Skeletal muscle tissue (tissue), 4 donors: ENCODE measurements around the gene SKIC8. TPM values are rescaled to one million over a fixed set of nuclear protein-coding genes. Genes with fewer than 3 reads are reported as not detected.

Source experiments
- H3K27ac ChIP-seq: one replicate; pipeline ENCODE4 v1.7.0; 2013; ENCODE audit warnings: mild to moderate bottlenecking, low read depth, low read length, inconsistent platforms
- H3K27me3 ChIP-seq, 3 donors: one replicate each; pipeline ENCODE4 v1.7.0; 2013; ENCODE audit warnings: low read length in 3 of 3; ENCODE audit not compliant: control insufficient read depth in 3 of 3, insufficient read depth in 3 of 3
- H3K36me3 ChIP-seq, 3 donors: one replicate each; pipeline ENCODE4 v1.7.0; 2013; ENCODE audit warnings: low read length in 3 of 3; ENCODE audit not compliant: control insufficient read depth in 3 of 3, insufficient read depth in 3 of 3
- H3K4me1 ChIP-seq, 3 donors: one replicate each; pipeline ENCODE4 v1.7.0; 2013; ENCODE audit warnings: low read length in 3 of 3, mild to moderate bottlenecking in 3 of 3; ENCODE audit not compliant: control insufficient read depth in 3 of 3, insufficient read depth in 3 of 3
- H3K4me3 ChIP-seq, 3 donors: one replicate each; pipeline ENCODE4 v1.7.0; 2013; ENCODE audit warnings: low read length in 3 of 3
- H3K9ac ChIP-seq, 3 donors: one replicate each; pipeline ENCODE4 v1.7.0; 2013; ENCODE audit warnings: low read length in 3 of 3, mild to moderate bottlenecking in 3 of 3, moderate library complexity in 2 of 3, low read depth in 1 of 3
- H3K9me3 ChIP-seq, 3 donors: one replicate each; pipeline ENCODE4 v1.7.0; 2013; ENCODE audit warnings: low read length in 3 of 3; ENCODE audit not compliant: control insufficient read depth in 3 of 3
- total RNA-seq: library from RNA; depleted of rRNA; stranded (reverse); fragments of >200 nt; gene quantifications from one replicate; pipeline ENCODE4 v1.2.3, GENCODE V29; 2014
- donor health status: Osteomylitis.

The SKIC8 gene
- total RNA-seq, 1 donor from 2014 or later: 56.9 TPM

- peaks cover 5 to 6% (median 6%) of the 10 kb centered on the region in 3 donors for H3K4me1 ChIP-seq
- no peaks in the 10 kb centered on the region for H3K9me3 ChIP-seq
- no peak overlapping the region for H3K4me3 ChIP-seq
- H3K36me3 ChIP-seq: no peaks in the 10 kb centered on the region
- H3K9ac ChIP-seq: no peak overlapping the region
- H3K27ac ChIP-seq: no peak overlapping the region
- H3K27me3 ChIP-seq: peaks cover 0 to 12% (median 0%) of the 10 kb centered on the region in 3 donors
These were observed 14.0 kb upstream of the SKIC8 start for GRCh38 chr15:78313383-78313782.

- H3K36me3 ChIP-seq: no peaks in the 10 kb centered on the region
- no peak overlapping the region for H3K4me3 ChIP-seq
- peaks cover 5 to 7% (median 6%) of the 10 kb centered on the region in 3 donors for H3K4me1 ChIP-seq
- H3K9me3 ChIP-seq: no peaks in the 10 kb centered on the region
- peaks cover 0 to 15% (median 0%) of the 10 kb centered on the region in 3 donors for H3K27me3 ChIP-seq
- H3K27ac ChIP-seq: no peak overlapping the region
- no peak overlapping the region for H3K9ac ChIP-seq
These were observed 13.5 kb upstream of the SKIC8 start for GRCh38 chr15:78312957-78313356.

GRCh38 chr15:78312536-78312935, 13.1 kb upstream of the SKIC8 start:
- Histone ChIP-seq H3K36me3 (no peaks in the 10 kb centered on the region), H3K27ac (no peak overlapping the region), H3K27me3 (peaks cover 0 to 15% (median 0%) of the 10 kb centered on the region in 3 donors), H3K9ac (no peak overlapping the region), H3K4me1 (peaks cover 5 to 7% (median 6%) of the 10 kb centered on the region in 3 donors), H3K4me3 (no peak overlapping the region), H3K9me3 (no peaks in the 10 kb centered on the region)

GRCh38 chr15:78311292-78311691, 11.9 kb upstream of the SKIC8 start:
- Histone ChIP-seq H3K4me1 (peaks cover 5 to 7% (median 6%) of the 10 kb centered on the region in 3 donors), H3K4me3 (no peak overlapping the region), H3K9ac (peak overlapping the region in 2 of 3 donors; percentile 10 to 28), H3K27me3 (peaks cover 0 to 15% (median 3%) of the 10 kb centered on the region in 3 donors), H3K27ac (no peak overlapping the region), H3K36me3 (no peaks in the 10 kb centered on the region), H3K9me3 (no peaks in the 10 kb centered on the region)

- Histone ChIP-seq H3K27me3 (peaks cover 0 to 17% (median 3%) of the 10 kb centered on the region in 3 donors), H3K4me1 (peaks cover 5 to 7% (median 6%) of the 10 kb centered on the region in 3 donors), H3K27ac (no peak overlapping the region), H3K36me3 (no peaks in the 10 kb centered on the region), H3K9me3 (no peaks in the 10 kb centered on the region), H3K9ac (no peak overlapping the region), H3K4me3 (no peak overlapping the region)
These were observed 9.1 kb upstream of the SKIC8 start for GRCh38 chr15:78308422-78309032.

- H3K27ac ChIP-seq: no peak overlapping the region
- no peak overlapping the region for H3K9ac ChIP-seq
- H3K9me3 ChIP-seq: no peaks in the 10 kb centered on the region
- H3K27me3 ChIP-seq: peaks cover 0 to 16% (median 3%) of the 10 kb centered on the region in 3 donors
- no peak overlapping the region for H3K4me3 ChIP-seq
- no peaks in the 10 kb centered on the region for H3K36me3 ChIP-seq
- peaks cover 5 to 7% (median 6%) of the 10 kb centered on the region in 3 donors for H3K4me1 ChIP-seq
These were observed 8.6 kb upstream of the SKIC8 start for GRCh38 chr15:78307976-78308375.

- H3K36me3 ChIP-seq: no peaks in the 10 kb centered on the region
- H3K9me3 ChIP-seq: no peaks in the 10 kb centered on the region
- H3K9ac ChIP-seq: no peak overlapping the region
- peaks cover 0 to 16% (median 3%) of the 10 kb centered on the region in 3 donors for H3K27me3 ChIP-seq
- H3K27ac ChIP-seq: no peak overlapping the region
- H3K4me1 ChIP-seq: peaks cover 0 to 5% (median under 1%) of the 10 kb centered on the region in 3 donors
- H3K4me3 ChIP-seq: no peak overlapping the region
These were observed 6.9 kb upstream of the SKIC8 start for GRCh38 chr15:78306176-78306774.

GRCh38 chr15:78304216-78305066, 5.0 kb upstream of the SKIC8 start:
- Histone ChIP-seq H3K27me3 (peaks cover 0 to 16% (median 3%) of the 10 kb centered on the region in 3 donors), H3K4me1 (peaks cover 0 to 3% (median 0%) of the 10 kb centered on the region in 3 donors), H3K36me3 (no peaks in the 10 kb centered on the region), H3K27ac (no peak overlapping the region), H3K9me3 (no peaks in the 10 kb centered on the region), H3K9ac (no peak overlapping the region), H3K4me3 (no peak overlapping the region)

- Histone ChIP-seq H3K9ac (no peak overlapping the region), H3K4me1 (peaks cover 8 to 16% (median 16%) of the 10 kb centered on the region in 3 donors), H3K36me3 (no peaks in the 10 kb centered on the region), H3K27me3 (peaks cover 0 to 8% (median 3%) of the 10 kb centered on the region in 3 donors), H3K27ac (no peak overlapping the region), H3K9me3 (no peaks in the 10 kb centered on the region), H3K4me3 (no peak overlapping the region)
These were observed 3.3 kb upstream of the SKIC8 start for GRCh38 chr15:78302579-78303312.
